NCI-H2227 (cell line): ENCODE measurements around the gene PFN3.
"Not testable (repeated sequence)": the region's sequence is repeated elsewhere in the genome, so short reads cannot be mapped to it uniquely, and the experiment has no call there.

Source experiments
- DNase-seq: peaks from one replicate; lab custom pipeline; 2025; ENCODE audit not compliant: unreplicated experiment; lab: John Stamatoyannopoulos, UW

PFN3 gene

GRCh38 chr5:177425801-177426565, 25.5 kb upstream of the PFN3 start:
- DNase-seq, result peak; percentile 99

- no peak for DNase-seq
Observed at GRCh38 chr5:177425196-177425800, 24.8 kb upstream of the PFN3 start.

GRCh38 chr5:177423671-177424070, 23.2 kb upstream of the PFN3 start:
- DNase-seq, result no peak

- peak; percentile 10 for DNase-seq
Observed at GRCh38 chr5:177421062-177421798, 20.8 kb upstream of the PFN3 start.

- not testable (repeated sequence) for DNase-seq
Observed at GRCh38 chr5:177420472-177420871, 20.0 kb upstream of the PFN3 start.

GRCh38 chr5:177419046-177419445, 18.6 kb upstream of the PFN3 start:
- DNase-seq, result no peak

GRCh38 chr5:177417081-177417480, 16.6 kb upstream of the PFN3 start:
- not testable (repeated sequence) for DNase-seq

- DNase-seq, result no peak
Observed at GRCh38 chr5:177414481-177414880, 14.0 kb upstream of the PFN3 start.

GRCh38 chr5:177412603-177413233, 12.3 kb upstream of the PFN3 start:
- no peak for DNase-seq

- no peak for DNase-seq
Observed at GRCh38 chr5:177410575-177410974, 10.1 kb upstream of the PFN3 start.

GRCh38 chr5:177409043-177409801, 8.8 kb upstream of the PFN3 start, which contains the start of gene F12:
Gene F12 (minus strand): TSS chr5:177409564. CDS start chr5:177409527, 37 bp downstream.
- no peak for DNase-seq

- DNase-seq, result no peak
Observed at GRCh38 chr5:177405805-177406204, 5.3 kb upstream of the PFN3 start.

GRCh38 chr5:177405312-177405711, 4.9 kb upstream of the PFN3 start:
- no peak for DNase-seq

GRCh38 chr5:177404641-177405179, 4.2 kb upstream of the PFN3 start:
- peak; percentile 36 for DNase-seq

- peak; percentile 79 for DNase-seq
Observed at GRCh38 chr5:177403792-177404640, 3.6 kb upstream of the PFN3 start.

- peak; percentile 37 for DNase-seq
Observed at GRCh38 chr5:177403102-177403791, 2.8 kb upstream of the PFN3 start.

GRCh38 chr5:177402271-177403043, 2.0 kb upstream of the PFN3 start:
- DNase-seq, result peak; percentile 83

GRCh38 chr5:177397875-177398390, 2.5 kb downstream of the PFN3 start:
- no peak for DNase-seq
